K562 (cell line): ENCODE measurements around the gene PARD6B. TPM values are rescaled to one million over a fixed set of nuclear protein-coding genes. Genes with fewer than 3 reads are reported as not detected.

Experiments used
- ARNT ChIP-seq, 2 experiments: fragments of 450-650 bp; IDR thresholded peaks; 2 replicates each; pipeline ENCODE4 v1.6.1; 2016; ENCODE audit warnings: mild to moderate bottlenecking in 1 of 2
- C11orf30 ChIP-seq: fragments of 450-650 bp; IDR thresholded peaks from 2 replicates; pipeline ENCODE4 v1.6.1; 2016; ENCODE audit warnings: low read depth, mild to moderate bottlenecking
- DDX20 ChIP-seq: fragments of 450-650 bp; IDR thresholded peaks from 2 replicates; pipeline ENCODE4 v1.6.1; 2016; ENCODE audit warnings: missing genetic modification characterization, low read depth, mild to moderate bottlenecking, missing compliant biosample characterization, moderate library complexity
- E2F5 ChIP-seq: sonication (generic); formaldehyde crosslinking; IDR thresholded peaks from 2 replicates; pipeline ENCODE4 v1.8.0; 2022; ENCODE audit warnings: mild to moderate bottlenecking, missing genetic modification reagents
- EHMT2 ChIP-seq: fragments of 450-650 bp; IDR thresholded peaks from 2 replicates; pipeline ENCODE4 v1.6.1; 2018; ENCODE audit warnings: antibody characterized with exemption
- GABPB1 ChIP-seq: sonication (generic); formaldehyde crosslinking; IDR thresholded peaks from 2 replicates; pipeline ENCODE4 v1.8.0; 2022; ENCODE audit warnings: mild to moderate bottlenecking, missing genetic modification reagents
- HDAC2 ChIP-seq: fragments of 450-650 bp; IDR thresholded peaks from 2 replicates; pipeline ENCODE4 v1.6.1; 2016; ENCODE audit warnings: mild to moderate bottlenecking
- KLF1 ChIP-seq: fragments of 450-650 bp; IDR thresholded peaks from 2 replicates; pipeline ENCODE4 v1.6.1; 2016; ENCODE audit warnings: missing genetic modification characterization, missing compliant biosample characterization
- KLF10 ChIP-seq: fragments of 250-450 bp; sonication (Bioruptor Pico); IDR thresholded peaks from 2 replicates; pipeline ENCODE4 v1.6.1; 2021; ENCODE audit warnings: matching md5 sums
- LARP7 ChIP-seq: fragments of 450-650 bp; IDR thresholded peaks from 2 replicates; pipeline ENCODE4 v1.6.1; 2016
- MCM5 ChIP-seq: fragments of 450-650 bp; IDR thresholded peaks from 2 replicates; pipeline ENCODE4 v1.6.1; 2016; ENCODE audit warnings: low read depth
- MEF2A ChIP-seq: IDR thresholded peaks from 2 replicates; pipeline ENCODE4 v1.6.1; 2011; ENCODE audit warnings: low read depth, mild to moderate bottlenecking, low read length, moderate library complexity; ENCODE audit not compliant: control insufficient read depth
- NCOA6 ChIP-seq: fragments of 450-650 bp; IDR thresholded peaks from 2 replicates; pipeline ENCODE4 v1.6.1; 2017; ENCODE audit warnings: mild to moderate bottlenecking
- NR2C2 ChIP-seq, 2 experiments: fragments of 200-800 bp in 1 of 2; sonication (Bioruptor generic) in 1 of 2; sonication (generic) in 1 of 2; formaldehyde crosslinking in 1 of 2; IDR thresholded peaks; 2 replicates each; pipeline versions ENCODE4 v1.6.1 to v1.8.0; 2016 to 2022; ENCODE audit warnings: mild to moderate bottlenecking in 1 of 2, missing compliant biosample characterization in 1 of 2, missing genetic modification characterization in 1 of 2, missing genetic modification reagents in 1 of 2
- PML ChIP-seq: IDR thresholded peaks from 2 replicates; pipeline ENCODE4 v1.6.1; 2012; ENCODE audit warnings: low read length, inconsistent platforms
- POLR2AphosphoS2 ChIP-seq: IDR thresholded peaks from 2 replicates; pipeline ENCODE4 v1.6.1; 2012; ENCODE audit warnings: low read length, improper control_type of control experiment
- RAD21 ChIP-seq, 2 experiments: fragments of 250-450 bp in 1 of 2; fragments of 450-650 bp in 1 of 2; sonication (Bioruptor Pico) in 1 of 2; formaldehyde crosslinking in 1 of 2; IDR thresholded peaks in 1 of 2; conservative IDR thresholded peaks in 1 of 2; 2 replicates each; pipeline versions ENCODE4 v1.4.0 to v1.8.0; 2020 to 2022; ENCODE audit warnings: mild to moderate bottlenecking in 2 of 2, moderate library complexity in 1 of 2
- RCOR1 ChIP-seq, 2 experiments: IDR thresholded peaks; 2 replicates each; pipeline ENCODE4 v1.6.1; 2012; ENCODE audit warnings: low read depth in 2 of 2, low read length in 2 of 2, borderline replicate concordance in 1 of 2, improper control_type of control experiment in 1 of 2
- TEAD1 ChIP-seq, 2 experiments: fragments of 450-650 bp in 1 of 2; sonication (generic) in 1 of 2; formaldehyde crosslinking; IDR thresholded peaks; 2 replicates each; pipeline versions ENCODE4 v1.4.0 to v1.8.0; 2020 to 2022; ENCODE audit warnings: mild to moderate bottlenecking in 2 of 2, missing genetic modification reagents in 1 of 2
- ZNF354B ChIP-seq: fragments of 250-450 bp; sonication (Bioruptor Pico); IDR thresholded peaks from 2 replicates; pipeline ENCODE4 v1.4.0; 2020
- ZNF551 ChIP-seq: fragments of 250-450 bp; sonication (Bioruptor Pico); IDR thresholded peaks from 2 replicates; pipeline ENCODE4 v1.5.0; 2021; ENCODE audit warnings: mild to moderate bottlenecking, moderate library complexity
- ZNF695 ChIP-seq: fragments of 450-650 bp; formaldehyde crosslinking; IDR thresholded peaks from 2 replicates; pipeline ENCODE4 v1.4.0; 2020; ENCODE audit warnings: mild to moderate bottlenecking, moderate library complexity
- ZSCAN32 ChIP-seq: fragments of 450-650 bp; formaldehyde crosslinking; IDR thresholded peaks from 2 replicates; pipeline ENCODE4 v1.4.0; 2020; ENCODE audit warnings: mild to moderate bottlenecking, moderate library complexity
- polyA plus RNA-seq, 8 experiments: library from polyadenylated mRNA; depleted of rRNA in 4 of 8; stranded (reverse) in 5 of 8; unstranded in 3 of 8; fragments of >200 nt; fragmentation: Nextera tagmentation in 2 of 8; fragmentation: Illumina TruSeq in 1 of 8; extraction: Ambion mirVana in 2 of 8; extraction: Trizol in 1 of 8; gene quantifications; 2 replicates each; pipeline versions ENCODE4 v1.2.1 to v1.2.3, GENCODE V29; 2011 to 2014; ENCODE audit warnings: inconsistent platforms in 1 of 8, missing spikeins in 1 of 8
- total RNA-seq, 7 experiments: library from RNA; depleted of rRNA in 6 of 7; stranded (reverse); fragments of >200 nt in 6 of 7; fragmentation: Illumina TruSeq in 2 of 7; extraction: Trizol in 2 of 7; gene quantifications; 2 replicates each; pipeline versions ENCODE4 v1.2.1 to v1.2.3, GENCODE V29; 2011 to 2021; ENCODE audit warnings: low replicate concordance in 1 of 7
- TF ChIP-seq, protein P1 (sequence below): IDR thresholded peaks from 2 replicates; pipeline ENCODE4 v1.6.1; 2011; ENCODE audit warnings: borderline replicate concordance, low read depth, mild to moderate bottlenecking, moderate library complexity, low read length; ENCODE audit not compliant: insufficient read depth, poor library complexity, severe bottlenecking
- TF ChIP-seq, protein P2 (sequence below): fragments of 450-650 bp; conservative IDR thresholded peaks from 2 replicates; pipeline ENCODE4 v1.6.1; 2016; ENCODE audit warnings: missing genetic modification characterization, low read depth, mild to moderate bottlenecking, missing compliant biosample characterization, moderate library complexity

PARD6B gene
- total and polyA plus RNA-seq, 9 of the 15 experiments (the other 6 are each of a cell fraction or from before 2014, with no cell fraction given) = 1.7 to 12.3 (median 5.5) TPM

DNA sequence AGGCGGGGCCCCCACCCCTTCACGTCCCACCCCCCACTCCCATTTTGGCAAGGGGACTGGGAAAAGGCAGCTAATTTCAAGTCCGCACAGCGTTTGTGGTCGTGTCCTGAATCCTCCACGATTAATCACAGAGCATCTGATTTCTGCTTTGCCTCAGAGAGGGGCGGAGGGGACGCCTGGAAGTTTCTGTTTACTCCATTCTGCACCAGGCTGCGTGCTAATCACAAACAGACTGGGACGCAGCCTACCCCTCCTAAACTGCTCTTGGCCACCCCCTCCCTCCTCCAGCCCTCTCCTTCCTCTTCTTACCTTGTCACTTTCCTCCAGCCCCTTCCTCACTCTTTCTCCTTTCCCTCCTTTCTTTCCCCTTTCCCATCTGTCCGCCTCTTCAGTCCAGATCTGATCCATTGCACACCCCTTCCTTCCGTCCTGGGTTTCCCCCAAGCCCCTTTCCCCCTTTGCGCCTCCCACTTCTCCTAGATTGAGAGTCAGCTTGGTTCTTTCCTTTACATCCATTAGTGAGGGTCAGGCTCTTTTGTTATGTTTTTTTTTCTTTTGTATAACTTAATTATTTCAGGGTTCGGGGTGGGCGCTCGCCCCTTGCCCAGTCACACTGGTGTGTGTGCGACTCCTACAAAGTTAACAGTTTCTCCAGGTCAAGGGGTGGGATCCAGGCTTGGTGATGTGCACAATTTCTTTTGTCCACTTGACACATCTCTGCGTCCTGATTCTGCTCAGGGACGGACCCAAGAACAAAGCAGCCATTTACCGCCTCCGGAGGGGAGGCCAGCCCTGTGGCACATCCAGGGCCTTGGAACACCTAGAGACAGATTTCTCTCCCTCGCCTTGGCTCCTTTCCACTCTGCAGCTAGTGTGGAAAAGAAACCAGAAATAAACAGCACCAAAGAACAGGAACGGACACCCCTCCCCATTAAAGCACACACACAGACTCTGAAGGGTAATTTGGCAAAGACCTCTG is 39.5 kb upstream of the PARD6B start (continued):
- TF ChIP-seq KLF10 (CRISPR knock-in tag) (no peak), E2F5 (CRISPR knock-in tag) (0 out of 2 replicates have a peak, but pooled peaks have one; percentile 41), POLR2AphosphoS2 (no peak), RAD21 (CRISPR knock-in tag; conservative IDR thresholded peaks at IDR 0.05 in 1 of 2, IDR thresholded peaks at IDR 0.05 in 1 of 2) (no peak), PML (peak; percentile 12; the same call in 1 of the 2 replicates), EHMT2 (peak; percentile 59), C11orf30 (no peak), RCOR1 (IDR thresholded peaks at IDR 0.05; ENCODE audit: borderline replicate concordance in 1 of 2, low read depth in 2 of 2, low read length in 2 of 2) (0 out of 4 replicates have a peak, but pooled peaks of 1 of the 2 experiments have one; percentile 61), LARP7 (peak; percentile 72; the same call in 1 of the 2 replicates), ZNF354B (no peak), NCOA6 (no peak), MCM5 (no peak), HDAC2 (peak; percentile 38), ZSCAN32 (CRISPR knock-in tag) (no peak), TEAD1 (CRISPR knock-in tag; IDR thresholded peaks at IDR 0.05) (no peak), KLF1 (tag) (no peak), NR2C2 (CRISPR knock-in tag; IDR thresholded peaks at IDR 0.05) (no peak), NR2C2 (tag; IDR thresholded peaks at IDR 0.05) (no peak), ARNT (IDR thresholded peaks at IDR 0.05) (peak in 1 of 2 experiments; percentile 40; a peak in 1 of 4 replicates), GABPB1 (CRISPR knock-in tag) (0 out of 2 replicates have a peak, but pooled peaks have one; percentile 36), DDX20 (tag) (no peak), MEF2A (no peak), ZNF551 (no peak), ZNF695 (CRISPR knock-in tag) (no peak)
- TF ChIP-seq, protein P1, sequence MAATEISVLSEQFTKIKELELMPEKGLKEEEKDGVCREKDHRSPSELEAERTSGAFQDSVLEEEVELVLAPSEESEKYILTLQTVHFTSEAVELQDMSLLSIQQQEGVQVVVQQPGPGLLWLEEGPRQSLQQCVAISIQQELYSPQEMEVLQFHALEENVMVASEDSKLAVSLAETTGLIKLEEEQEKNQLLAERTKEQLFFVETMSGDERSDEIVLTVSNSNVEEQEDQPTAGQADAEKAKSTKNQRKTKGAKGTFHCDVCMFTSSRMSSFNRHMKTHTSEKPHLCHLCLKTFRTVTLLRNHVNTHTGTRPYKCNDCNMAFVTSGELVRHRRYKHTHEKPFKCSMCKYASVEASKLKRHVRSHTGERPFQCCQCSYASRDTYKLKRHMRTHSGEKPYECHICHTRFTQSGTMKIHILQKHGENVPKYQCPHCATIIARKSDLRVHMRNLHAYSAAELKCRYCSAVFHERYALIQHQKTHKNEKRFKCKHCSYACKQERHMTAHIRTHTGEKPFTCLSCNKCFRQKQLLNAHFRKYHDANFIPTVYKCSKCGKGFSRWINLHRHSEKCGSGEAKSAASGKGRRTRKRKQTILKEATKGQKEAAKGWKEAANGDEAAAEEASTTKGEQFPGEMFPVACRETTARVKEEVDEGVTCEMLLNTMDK = no peak
- TF ChIP-seq, protein P2, sequence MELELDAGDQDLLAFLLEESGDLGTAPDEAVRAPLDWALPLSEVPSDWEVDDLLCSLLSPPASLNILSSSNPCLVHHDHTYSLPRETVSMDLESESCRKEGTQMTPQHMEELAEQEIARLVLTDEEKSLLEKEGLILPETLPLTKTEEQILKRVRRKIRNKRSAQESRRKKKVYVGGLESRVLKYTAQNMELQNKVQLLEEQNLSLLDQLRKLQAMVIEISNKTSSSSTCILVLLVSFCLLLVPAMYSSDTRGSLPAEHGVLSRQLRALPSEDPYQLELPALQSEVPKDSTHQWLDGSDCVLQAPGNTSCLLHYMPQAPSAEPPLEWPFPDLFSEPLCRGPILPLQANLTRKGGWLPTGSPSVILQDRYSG = no peak
